RWPE1 (cell line): ENCODE data around the gene AHR.

Source experiments
- CTCF ChIA-PET: fragments of 350-600 bp; sonication (Branson Sonifier 250); formaldehyde crosslinking; extraction: SDS; loops from one replicate; lab custom pipeline; 2021; lab: Yijun Ruan, JAX
- POLR2A ChIA-PET: fragments of 400-600 bp; formaldehyde crosslinking; extraction: SDS; loops from one replicate; lab custom pipeline; 2020; ENCODE audit warnings: antibody characterized with exemption; ENCODE audit not compliant: low non-redundant PET; lab: Yijun Ruan, JAX
- DNase-seq: peaks from one replicate; pipeline ENCODE4 v3.0.0; 2012; ENCODE audit warnings: low spot score
- H3K27ac ChIP-seq: fragments of 450-650 bp; 2 replicates; pipeline ENCODE4 v1.5.1; 2017
- TF ChIP-seq, protein P1 (sequence below): fragments of 450-650 bp; conservative IDR thresholded peaks from 2 replicates; pipeline ENCODE4 v1.5.1; 2017; ENCODE audit warnings: low read depth, mild to moderate bottlenecking

Gene AHR

DNA sequence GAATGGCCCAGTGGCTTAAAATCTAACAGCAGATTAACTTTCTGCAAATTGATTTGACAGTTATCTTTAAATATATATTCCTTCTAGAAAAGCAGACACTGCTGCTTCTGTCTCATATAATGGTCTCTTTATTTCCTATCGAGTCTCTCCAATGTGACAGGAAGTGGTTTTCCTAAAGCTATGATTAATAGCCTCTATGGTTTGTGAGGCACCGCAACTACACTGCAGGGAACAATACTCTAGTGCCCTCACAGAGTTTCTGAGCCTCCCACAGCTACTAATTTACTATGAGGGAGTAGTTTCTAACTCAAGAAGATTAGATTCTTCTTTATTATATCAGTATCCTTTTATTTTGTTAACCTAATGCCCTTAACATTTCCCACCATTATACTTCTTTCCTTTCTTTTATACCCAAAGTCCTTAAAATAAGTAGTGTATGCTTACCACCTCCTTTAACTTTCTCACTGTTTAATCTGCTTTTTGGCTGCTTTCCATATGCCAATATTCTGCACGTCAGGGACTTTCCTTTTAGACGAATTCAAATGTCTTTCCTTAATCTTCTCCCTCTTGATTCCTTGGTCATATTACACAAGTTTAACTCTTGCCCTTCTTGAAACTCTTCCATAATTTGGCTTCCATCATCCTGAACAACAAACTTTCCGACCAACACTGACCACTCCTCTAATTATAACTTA is 23.8 kb upstream of the AHR start:
- TF ChIP-seq, protein P1, sequence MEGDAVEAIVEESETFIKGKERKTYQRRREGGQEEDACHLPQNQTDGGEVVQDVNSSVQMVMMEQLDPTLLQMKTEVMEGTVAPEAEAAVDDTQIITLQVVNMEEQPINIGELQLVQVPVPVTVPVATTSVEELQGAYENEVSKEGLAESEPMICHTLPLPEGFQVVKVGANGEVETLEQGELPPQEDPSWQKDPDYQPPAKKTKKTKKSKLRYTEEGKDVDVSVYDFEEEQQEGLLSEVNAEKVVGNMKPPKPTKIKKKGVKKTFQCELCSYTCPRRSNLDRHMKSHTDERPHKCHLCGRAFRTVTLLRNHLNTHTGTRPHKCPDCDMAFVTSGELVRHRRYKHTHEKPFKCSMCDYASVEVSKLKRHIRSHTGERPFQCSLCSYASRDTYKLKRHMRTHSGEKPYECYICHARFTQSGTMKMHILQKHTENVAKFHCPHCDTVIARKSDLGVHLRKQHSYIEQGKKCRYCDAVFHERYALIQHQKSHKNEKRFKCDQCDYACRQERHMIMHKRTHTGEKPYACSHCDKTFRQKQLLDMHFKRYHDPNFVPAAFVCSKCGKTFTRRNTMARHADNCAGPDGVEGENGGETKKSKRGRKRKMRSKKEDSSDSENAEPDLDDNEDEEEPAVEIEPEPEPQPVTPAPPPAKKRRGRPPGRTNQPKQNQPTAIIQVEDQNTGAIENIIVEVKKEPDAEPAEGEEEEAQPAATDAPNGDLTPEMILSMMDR: no peak
- DNase-seq: peak; percentile 4
- H3K27ac ChIP-seq: no peak overlapping the region
- ChIA-PET CTCF (no interaction called here), POLR2A (no interaction called here)

DNA sequence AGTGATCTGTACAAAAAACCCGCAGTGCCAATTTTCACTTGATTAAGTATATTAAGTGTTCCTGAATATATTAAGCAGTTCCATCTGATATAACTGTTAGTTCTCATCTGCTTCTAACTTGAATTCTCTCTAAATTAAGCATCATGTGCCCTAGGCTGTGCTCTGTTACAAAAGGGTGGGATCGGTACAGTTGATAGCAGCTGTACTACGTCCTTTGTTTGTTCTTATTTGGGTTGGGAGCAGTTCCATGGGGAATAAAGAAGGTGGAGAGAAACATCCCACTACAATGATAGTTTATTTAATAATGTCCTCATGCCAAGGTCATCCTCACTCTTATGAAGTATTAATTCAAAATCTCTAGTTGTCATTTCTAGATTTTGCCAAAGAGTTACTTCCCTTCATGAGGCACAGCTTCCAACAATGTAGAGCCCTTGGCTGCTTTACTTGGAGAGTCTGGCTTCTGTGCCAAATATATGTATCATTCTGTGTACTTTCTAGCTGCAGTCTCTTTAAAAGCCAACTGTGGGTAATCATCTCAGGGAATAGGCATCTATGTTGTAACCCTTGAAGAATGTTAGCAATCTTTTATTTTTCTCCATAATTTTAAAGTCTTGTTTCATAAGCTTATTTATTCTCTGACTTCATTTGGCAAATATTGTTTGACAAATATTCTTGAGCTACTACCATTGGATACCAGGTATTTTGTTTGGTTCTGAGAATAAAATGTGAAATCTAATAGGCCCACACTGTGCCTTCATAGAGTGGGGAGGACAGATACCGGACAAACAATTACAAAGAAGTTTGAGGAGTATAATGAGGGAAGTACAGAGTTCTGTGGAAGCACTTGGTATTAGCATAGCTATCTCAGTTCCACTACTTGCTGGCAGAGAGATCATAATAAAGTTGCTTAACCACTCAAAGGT is 22.4 kb upstream of the AHR start:
- ChIA-PET POLR2A (no interaction called here), CTCF (interaction anchor here (0.6 kb wide), 1 partner anchor 9 kb away, joined by 3 read pairs; no protein-coding TSS in a partner anchor)
- H3K27ac ChIP-seq: no peak overlapping the region
- DNase-seq: peak; percentile 8
- TF ChIP-seq, protein P1: no peak

DNA sequence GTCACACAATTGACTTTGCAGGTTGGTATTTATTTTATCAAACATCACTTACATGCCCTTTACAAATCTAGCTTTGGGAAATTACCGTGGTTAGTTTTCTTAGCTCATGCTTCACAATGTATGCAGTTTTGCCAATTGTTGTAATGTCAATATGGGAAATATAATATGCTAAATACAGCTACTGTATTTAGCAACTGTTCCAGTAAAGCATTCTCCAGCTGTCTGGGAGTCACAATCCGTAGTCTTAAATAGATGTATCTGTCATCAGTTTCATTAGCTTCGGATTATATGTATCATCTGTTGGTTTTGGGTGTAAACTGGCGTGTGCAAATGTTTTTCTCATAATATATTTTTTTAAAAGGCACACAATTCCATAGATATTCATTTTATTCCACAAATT is 19.4 kb upstream of the AHR start:
- ChIA-PET POLR2A (no interaction called here), CTCF (no interaction called here)
- TF ChIP-seq, protein P1: no peak
- H3K27ac ChIP-seq: no peak overlapping the region
- DNase-seq: no peak

DNA sequence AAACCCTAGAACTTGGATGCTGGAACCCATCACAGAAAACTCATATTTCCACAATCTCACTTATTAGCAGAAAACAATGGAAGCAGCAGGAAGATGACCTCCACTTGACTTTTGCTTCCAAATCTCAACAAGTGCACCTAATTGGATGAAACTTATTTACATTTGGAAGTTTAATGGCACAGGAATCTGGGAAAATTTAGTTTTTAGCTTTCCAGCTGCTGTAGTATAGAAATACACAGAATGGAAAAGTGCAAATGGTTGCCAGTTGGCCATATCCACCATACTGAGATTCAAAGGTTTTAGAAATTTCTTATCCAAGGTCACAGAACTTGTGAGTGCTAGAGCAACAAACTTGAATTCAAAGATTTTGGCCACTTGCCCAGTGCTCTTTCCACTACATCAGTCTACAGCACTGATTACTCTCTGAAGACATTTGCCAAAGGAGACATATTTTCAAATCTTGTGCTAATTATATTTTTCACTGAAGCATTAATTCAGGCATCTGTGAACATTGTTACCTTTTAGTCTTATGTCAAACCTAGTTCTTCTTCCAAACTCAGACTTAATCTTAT is 9.3 kb upstream of the AHR start:
- TF ChIP-seq, protein P1: no peak
- H3K27ac ChIP-seq: no peak overlapping the region
- ChIA-PET POLR2A (no interaction called here), CTCF (no interaction called here)
- no peak for DNase-seq

DNA sequence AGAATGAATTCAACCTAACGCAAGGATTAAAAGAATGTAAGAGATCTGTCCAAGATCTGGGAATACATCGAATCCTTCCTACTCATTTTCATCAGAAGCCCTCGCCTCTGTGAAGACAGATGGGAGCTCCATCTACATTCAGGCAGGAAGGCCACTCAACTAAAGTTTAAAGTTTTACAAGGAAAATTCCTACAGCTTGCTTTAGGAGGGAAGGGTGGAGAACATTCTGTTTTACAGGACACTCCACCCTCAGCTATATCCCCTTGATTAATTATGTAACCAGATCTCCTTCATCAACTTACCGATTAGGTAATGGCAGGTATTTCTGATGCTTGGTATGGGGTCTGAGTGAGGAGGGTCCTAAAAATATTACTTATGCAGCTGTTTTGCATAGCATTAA is 5.6 kb upstream of the AHR start:
- DNase-seq: no peak
- H3K27ac ChIP-seq: no peak overlapping the region
- ChIA-PET CTCF (interaction anchor here (0.6 to 0.8 kb wide), 3 partner anchors 77 to 286 kb away, joined by 3 read pairs; no protein-coding TSS in a partner anchor), POLR2A (no interaction called here)
- TF ChIP-seq, protein P1: no peak

DNA sequence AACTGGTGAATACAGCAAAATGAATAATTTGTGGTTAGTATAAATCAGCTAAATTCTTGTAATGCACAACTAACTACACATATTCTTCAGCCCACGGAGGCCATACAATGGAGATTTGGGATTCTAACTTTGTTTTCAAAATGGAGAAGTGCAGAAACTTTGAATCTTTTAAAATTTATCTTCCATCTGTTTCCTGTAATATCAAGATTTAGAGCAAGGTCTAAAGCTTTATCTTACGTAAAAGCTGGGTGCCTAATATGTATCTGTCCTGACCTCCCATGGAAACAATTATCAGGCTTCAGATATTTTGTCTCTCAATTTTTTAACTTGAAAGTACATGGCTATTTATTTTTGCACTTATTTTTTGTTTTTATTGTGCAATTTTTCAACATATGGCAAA is 5.0 kb upstream of the AHR start:
- no peak for DNase-seq
- ChIA-PET POLR2A (no interaction called here), CTCF (no interaction called here)
- H3K27ac ChIP-seq: no peak overlapping the region
- TF ChIP-seq, protein P1: no peak
